Neural crest cell (in vitro differentiated cells): ENCODE data around the gene TBX18. TPM values are rescaled to one million over a fixed set of nuclear protein-coding genes. Genes with fewer than 3 reads are reported as not detected.

ENCODE experiments used
- DNase-seq: peaks from one replicate; pipeline ENCODE4 v3.0.0; 2021; ENCODE audit warnings: low read depth, mixed read lengths, low spot score
- H3K27ac Mint-ChIP-seq: one replicate; pipeline ENCODE4 v1.8.0; 2021; ENCODE audit warnings: mild to moderate bottlenecking, mixed read lengths; ENCODE audit not compliant: unreplicated experiment
- H3K27me3 Mint-ChIP-seq: 2 replicates; pipeline ENCODE4 v1.8.0; 2021; ENCODE audit warnings: low read depth, mild to moderate bottlenecking, mixed read lengths
- H3K36me3 Mint-ChIP-seq: 2 replicates; pipeline ENCODE4 v1.8.0; 2021; ENCODE audit warnings: low read depth, mild to moderate bottlenecking, mixed read lengths
- H3K4me1 Mint-ChIP-seq: 2 replicates; pipeline ENCODE4 v1.8.0; 2021; ENCODE audit warnings: mixed read lengths
- H3K4me3 Mint-ChIP-seq: one replicate; pipeline ENCODE4 v1.8.0; 2021; ENCODE audit warnings: mild to moderate bottlenecking, mixed read lengths
- H3K9me3 Mint-ChIP-seq: 2 replicates; pipeline ENCODE4 v1.8.0; 2021; ENCODE audit warnings: mixed read lengths
- CTCF ChIP-seq: fragments of 200-600 bp; sonication (generic); conservative IDR thresholded peaks from 2 replicates; pipeline ENCODE4 v1.5.0; 2021; ENCODE audit warnings: antibody characterized with exemption, mild to moderate bottlenecking
- total RNA-seq: library from RNA; stranded (reverse); gene quantifications from 2 replicates; pipeline ENCODE4 v1.2.1, GENCODE V29; 2021

TBX18 gene
- total RNA-seq, 1 donor from 2014 or later: 0.47 TPM

GRCh38 chr6:84688141-84688873, 76.1 kb downstream of the TBX18 start:
- H3K4me3 Mint-ChIP-seq: no peak overlapping the region
- H3K4me1 Mint-ChIP-seq: peaks cover 11% of the 10 kb centered on the region
- no peak for DNase-seq
- H3K9me3 Mint-ChIP-seq: no peaks in the 10 kb centered on the region
- TF ChIP-seq CTCF: no peak
- H3K27ac Mint-ChIP-seq: no peak overlapping the region
- H3K36me3 Mint-ChIP-seq: no peaks in the 10 kb centered on the region
- H3K27me3 Mint-ChIP-seq: no peaks in the 10 kb centered on the region

GRCh38 chr6:84687431-84687830, 77.0 kb downstream of the TBX18 start:
- no peaks in the 10 kb centered on the region for H3K9me3 Mint-ChIP-seq
- no peak for TF ChIP-seq CTCF
- no peak for DNase-seq
- H3K4me1 Mint-ChIP-seq: peaks cover 11% of the 10 kb centered on the region
- no peaks in the 10 kb centered on the region for H3K36me3 Mint-ChIP-seq
- H3K4me3 Mint-ChIP-seq: no peak overlapping the region
- no peak overlapping the region for H3K27ac Mint-ChIP-seq
- no peaks in the 10 kb centered on the region for H3K27me3 Mint-ChIP-seq

GRCh38 chr6:84685983-84686584, 78.3 kb downstream of the TBX18 start:
- Mint-ChIP-seq H3K4me1 (peaks cover 11% of the 10 kb centered on the region), H3K36me3 (no peaks in the 10 kb centered on the region), H3K27ac (no peak overlapping the region), H3K9me3 (no peaks in the 10 kb centered on the region), H3K27me3 (no peaks in the 10 kb centered on the region), H3K4me3 (no peak overlapping the region)
- peak; percentile 3 for DNase-seq
- TF ChIP-seq CTCF: peak; percentile 62

- no peaks in the 10 kb centered on the region for H3K4me1 Mint-ChIP-seq
- no peak for TF ChIP-seq CTCF
- H3K4me3 Mint-ChIP-seq: no peak overlapping the region
- no peaks in the 10 kb centered on the region for H3K9me3 Mint-ChIP-seq
- H3K27ac Mint-ChIP-seq: no peak overlapping the region
- DNase-seq: no peak
- H3K36me3 Mint-ChIP-seq: no peaks in the 10 kb centered on the region
- H3K27me3 Mint-ChIP-seq: peaks cover 2% of the 10 kb centered on the region
These were observed 82.6 kb downstream of the TBX18 start for GRCh38 chr6:84681693-84682326.

- no peaks in the 10 kb centered on the region for H3K36me3 Mint-ChIP-seq
- H3K4me3 Mint-ChIP-seq: no peak overlapping the region
- no peaks in the 10 kb centered on the region for H3K4me1 Mint-ChIP-seq
- no peak for TF ChIP-seq CTCF
- no peaks in the 10 kb centered on the region for H3K9me3 Mint-ChIP-seq
- no peak for DNase-seq
- no peak overlapping the region for H3K27ac Mint-ChIP-seq
- peaks cover 2% of the 10 kb centered on the region for H3K27me3 Mint-ChIP-seq
These were observed 88.7 kb downstream of the TBX18 start for GRCh38 chr6:84675651-84676050.
